ENCODE measurements around the gene BBOX1. TPM values are rescaled to one million over a fixed set of nuclear protein-coding genes. Genes with fewer than 3 reads are reported as not detected.

The BBOX1 gene
- total and polyA plus RNA-seq, 3 experiments from 2014 or later, result not detected

- no peaks in the 10 kb centered on the region for H3K36me3 Mint-ChIP-seq
- no peaks in the 10 kb centered on the region for H3K4me1 Mint-ChIP-seq
- ChIA-PET CTCF (no interaction called here), POLR2A (no interaction called here)
- H3K27ac Mint-ChIP-seq, result no peak overlapping the region
- peaks cover 0 to 5% (median 0%) of the 10 kb centered on the region in 5 donors for H3K9me3 Mint-ChIP-seq
- no peak overlapping the region for H3K4me3 Mint-ChIP-seq
- Histone ChIP-seq H3K27ac (ENCODE audit: low read depth, low read length) (no peak overlapping the region), H3K4me1 (ENCODE audit: insufficient read depth, low read length) (no peaks in the 10 kb centered on the region), H3K27me3 (ENCODE audit: insufficient read depth, low read length, poor library complexity, severe bottlenecking) (no peaks in the 10 kb centered on the region), H3K4me3 (ENCODE audit: low read length) (no peak overlapping the region), H3K36me3 (ENCODE audit: insufficient read depth, low read length) (no peaks in the 10 kb centered on the region), H3K9me3 (ENCODE audit: low read length) (no peaks in the 10 kb centered on the region)
- DNase-seq, result no peak
- H3K27me3 Mint-ChIP-seq, result no peaks in the 10 kb centered on the region
Observed at GRCh38 chr11:27150098-27150497, 109.5 kb downstream of the BBOX1 start.

- no peak overlapping the region for H3K4me3 ChIP-seq (ENCODE audit: low read length)
- H3K27ac Mint-ChIP-seq, result no peak overlapping the region
- no peak for DNase-seq
- no peak overlapping the region for H3K27ac ChIP-seq (ENCODE audit: low read depth, low read length)
- H3K4me1 ChIP-seq (ENCODE audit: insufficient read depth, low read length), result no peaks in the 10 kb centered on the region
- ChIA-PET CTCF (no interaction called here), POLR2A (no interaction called here)
- no peaks in the 10 kb centered on the region for H3K9me3 ChIP-seq (ENCODE audit: low read length)
- no peaks in the 10 kb centered on the region for H3K4me1 Mint-ChIP-seq
- H3K9me3 Mint-ChIP-seq, result peaks cover 0 to 5% (median 0%) of the 10 kb centered on the region in 5 donors
- no peaks in the 10 kb centered on the region for H3K27me3 ChIP-seq (ENCODE audit: insufficient read depth, low read length, poor library complexity, severe bottlenecking)
- H3K36me3 Mint-ChIP-seq, result no peaks in the 10 kb centered on the region
- H3K4me3 Mint-ChIP-seq, result no peak overlapping the region
- no peaks in the 10 kb centered on the region for H3K36me3 ChIP-seq (ENCODE audit: insufficient read depth, low read length)
- no peaks in the 10 kb centered on the region for H3K27me3 Mint-ChIP-seq
Observed at GRCh38 chr11:27153136-27153535, 112.5 kb downstream of the BBOX1 start.

GRCh38 chr11:27158456-27159334 is 118.1 kb downstream of the BBOX1 start:
- ChIA-PET CTCF (interaction anchor here (1.0 kb wide), 1 partner anchor 45 kb away, joined by 5 read pairs; no protein-coding TSS in a partner anchor), POLR2A (no interaction called here)
- Mint-ChIP-seq H3K36me3 (no peaks in the 10 kb centered on the region), H3K4me3 (no peak overlapping the region), H3K27ac (no peak overlapping the region), H3K9me3 (peaks cover 0 to 4% (median 0%) of the 10 kb centered on the region in 5 donors), H3K27me3 (peaks cover 3 to 14% of the 10 kb centered on the region in 2 donors), H3K4me1 (no peaks in the 10 kb centered on the region)
- no peaks in the 10 kb centered on the region for H3K9me3 ChIP-seq (ENCODE audit: low read length)
- no peak overlapping the region for H3K4me3 ChIP-seq (ENCODE audit: low read length)
- no peak overlapping the region for H3K27ac ChIP-seq (ENCODE audit: low read depth, low read length)
- no peaks in the 10 kb centered on the region for H3K27me3 ChIP-seq (ENCODE audit: insufficient read depth, low read length, poor library complexity, severe bottlenecking)
- no peak for DNase-seq
- H3K4me1 ChIP-seq (ENCODE audit: insufficient read depth, low read length), result no peaks in the 10 kb centered on the region
- H3K36me3 ChIP-seq (ENCODE audit: insufficient read depth, low read length), result no peaks in the 10 kb centered on the region

- no peak for DNase-seq
- no peaks in the 10 kb centered on the region for H3K36me3 Mint-ChIP-seq
- Histone ChIP-seq H3K27ac (ENCODE audit: low read depth, low read length) (no peak overlapping the region), H3K36me3 (ENCODE audit: insufficient read depth, low read length) (no peaks in the 10 kb centered on the region), H3K9me3 (ENCODE audit: low read length) (no peaks in the 10 kb centered on the region), H3K27me3 (ENCODE audit: insufficient read depth, low read length, poor library complexity, severe bottlenecking) (no peaks in the 10 kb centered on the region), H3K4me3 (ENCODE audit: low read length) (no peak overlapping the region), H3K4me1 (ENCODE audit: insufficient read depth, low read length) (no peaks in the 10 kb centered on the region)
- H3K4me1 Mint-ChIP-seq, result no peaks in the 10 kb centered on the region
- no peak overlapping the region for H3K27ac Mint-ChIP-seq
- CTCF ChIA-PET, result interaction anchor here (1.0 kb wide), 1 partner anchor 44 kb away, joined by 5 read pairs; no protein-coding TSS in a partner anchor
- POLR2A ChIA-PET, result no interaction called here
- H3K9me3 Mint-ChIP-seq, result peaks cover 0 to 2% (median 0%) of the 10 kb centered on the region in 5 donors
- no peak overlapping the region for H3K4me3 Mint-ChIP-seq
- peaks cover 3 to 14% of the 10 kb centered on the region in 2 donors for H3K27me3 Mint-ChIP-seq
Observed at GRCh38 chr11:27159335-27159679, 118.7 kb downstream of the BBOX1 start.

- CTCF ChIA-PET, result no interaction called here
- Histone ChIP-seq H3K36me3 (ENCODE audit: insufficient read depth, low read length) (no peaks in the 10 kb centered on the region), H3K27ac (ENCODE audit: low read depth, low read length) (no peak overlapping the region), H3K4me1 (ENCODE audit: insufficient read depth, low read length) (no peaks in the 10 kb centered on the region), H3K4me3 (ENCODE audit: low read length) (no peak overlapping the region), H3K9me3 (ENCODE audit: low read length) (no peaks in the 10 kb centered on the region), H3K27me3 (ENCODE audit: insufficient read depth, low read length, poor library complexity, severe bottlenecking) (no peaks in the 10 kb centered on the region)
- H3K9me3 Mint-ChIP-seq, result peaks cover 0 to 2% (median 0%) of the 10 kb centered on the region in 5 donors
- no peak overlapping the region for H3K4me3 Mint-ChIP-seq
- H3K36me3 Mint-ChIP-seq, result no peaks in the 10 kb centered on the region
- no peaks in the 10 kb centered on the region for H3K4me1 Mint-ChIP-seq
- POLR2A ChIA-PET, result no interaction called here
- H3K27me3 Mint-ChIP-seq, result peaks cover 3 to 14% of the 10 kb centered on the region in 2 donors
- DNase-seq, result no peak
- H3K27ac Mint-ChIP-seq, result no peak overlapping the region
Observed at GRCh38 chr11:27161071-27161470, 120.5 kb downstream of the BBOX1 start.

- Histone ChIP-seq H3K27me3 (ENCODE audit: insufficient read depth, low read length, poor library complexity, severe bottlenecking) (no peaks in the 10 kb centered on the region), H3K27ac (ENCODE audit: low read depth, low read length) (no peak overlapping the region), H3K36me3 (ENCODE audit: insufficient read depth, low read length) (no peaks in the 10 kb centered on the region), H3K4me3 (ENCODE audit: low read length) (no peak overlapping the region), H3K4me1 (ENCODE audit: insufficient read depth, low read length) (no peaks in the 10 kb centered on the region), H3K9me3 (ENCODE audit: low read length) (no peaks in the 10 kb centered on the region)
- DNase-seq, result no peak
- no peak overlapping the region for H3K27ac Mint-ChIP-seq
- no peak overlapping the region for H3K4me3 Mint-ChIP-seq
- H3K36me3 Mint-ChIP-seq, result no peaks in the 10 kb centered on the region
- H3K27me3 Mint-ChIP-seq, result peaks cover 3 to 14% of the 10 kb centered on the region in 2 donors
- ChIA-PET POLR2A (no interaction called here), CTCF (no interaction called here)
- peaks cover 0 to 2% (median 0%) of the 10 kb centered on the region in 5 donors for H3K9me3 Mint-ChIP-seq
- no peaks in the 10 kb centered on the region for H3K4me1 Mint-ChIP-seq
Observed at GRCh38 chr11:27162237-27162636, 121.6 kb downstream of the BBOX1 start.

GRCh38 chr11:27166130-27166529 is 125.5 kb downstream of the BBOX1 start:
- no peaks in the 10 kb centered on the region for H3K36me3 ChIP-seq (ENCODE audit: insufficient read depth, low read length)
- no peak overlapping the region for H3K27ac ChIP-seq (ENCODE audit: low read depth, low read length)
- ChIA-PET CTCF (no interaction called here), POLR2A (no interaction called here)
- no peaks in the 10 kb centered on the region for H3K27me3 ChIP-seq (ENCODE audit: insufficient read depth, low read length, poor library complexity, severe bottlenecking)
- Mint-ChIP-seq H3K9me3 (no peaks in the 10 kb centered on the region), H3K27ac (no peak overlapping the region), H3K4me3 (no peak overlapping the region), H3K4me1 (no peaks in the 10 kb centered on the region), H3K27me3 (no peaks in the 10 kb centered on the region), H3K36me3 (no peaks in the 10 kb centered on the region)
- no peaks in the 10 kb centered on the region for H3K9me3 ChIP-seq (ENCODE audit: low read length)
- DNase-seq, result no peak
- H3K4me1 ChIP-seq (ENCODE audit: insufficient read depth, low read length), result no peaks in the 10 kb centered on the region
- H3K4me3 ChIP-seq (ENCODE audit: low read length), result no peak overlapping the region

- Mint-ChIP-seq H3K4me3 (no peak overlapping the region), H3K4me1 (no peaks in the 10 kb centered on the region), H3K9me3 (peaks cover 0 to 9% (median 0%) of the 10 kb centered on the region in 5 donors), H3K27ac (no peak overlapping the region), H3K27me3 (peaks cover 0 to 10% of the 10 kb centered on the region in 2 donors), H3K36me3 (no peaks in the 10 kb centered on the region)
- no peak for DNase-seq
- no peak overlapping the region for H3K27ac ChIP-seq (ENCODE audit: low read depth, low read length)
- no peaks in the 10 kb centered on the region for H3K4me1 ChIP-seq (ENCODE audit: insufficient read depth, low read length)
- no peak overlapping the region for H3K4me3 ChIP-seq (ENCODE audit: low read length)
- POLR2A ChIA-PET, result no interaction called here
- H3K27me3 ChIP-seq (ENCODE audit: insufficient read depth, low read length, poor library complexity, severe bottlenecking), result no peaks in the 10 kb centered on the region
- H3K9me3 ChIP-seq (ENCODE audit: low read length), result no peaks in the 10 kb centered on the region
- H3K36me3 ChIP-seq (ENCODE audit: insufficient read depth, low read length), result no peaks in the 10 kb centered on the region
- CTCF ChIA-PET, result interaction anchor here (1.0 kb wide), 1 partner anchor 12 kb away, joined by 3 read pairs; no protein-coding TSS in a partner anchor
Observed at GRCh38 chr11:27171376-27171958, 130.9 kb downstream of the BBOX1 start.

Data from CD8-positive, alpha-beta memory T cell (primary cell).